Dermis microvascular lymphatic vessel endothelial cell (primary cell): Measurements from ENCODE around the gene ABHD12B. TPM values are rescaled to one million over a fixed set of nuclear protein-coding genes. Genes with fewer than 3 reads are reported as not detected.
A peak's percentile ranks its signal among the peaks of the same experiment; 100 is the strongest.

ENCODE experiments used
- DNase-seq, 2 donors: peaks; one replicate each; pipeline versions ENCODE4 v3.0.0 to v3.0.0-alpha.2; 2010; ENCODE audit warnings: low read depth in 2 of 2
- total RNA-seq: library from RNA; depleted of rRNA; stranded (reverse); fragments of >200 nt; gene quantifications from 2 replicates; pipeline ENCODE4 v1.2.1, GENCODE V29; 2014

ABHD12B gene
- total RNA-seq, 1 donor from 2014 or later = not detected

GRCh38 chr14:50839048-50839447 lies 32.8 kb upstream of the ABHD12B start:
- peak in 1 of 2 donors; percentile 21 for DNase-seq

DNA sequence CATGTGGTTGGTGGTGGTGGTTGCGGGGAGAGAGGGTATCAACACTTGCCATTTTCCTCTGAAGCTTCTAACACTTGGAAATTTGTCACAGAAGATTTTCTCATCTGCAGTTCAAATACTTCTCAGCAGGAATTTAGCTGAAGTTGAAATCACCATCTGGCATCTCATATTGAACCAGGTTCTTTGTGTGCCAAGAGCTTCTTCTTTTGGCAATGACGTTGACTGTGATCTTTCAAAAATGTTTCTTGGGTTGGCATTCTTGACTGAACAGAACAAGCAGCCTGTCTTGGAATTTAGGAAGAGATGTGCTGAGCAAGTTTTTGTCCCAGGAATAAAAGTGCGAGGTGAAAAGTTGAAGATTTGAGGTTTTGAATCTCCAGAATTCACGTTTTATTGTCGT lies 32.2 kb upstream of the ABHD12B start:
- no peak for DNase-seq

- no peak for DNase-seq
Measured at GRCh38 chr14:50844391-50844790, 27.5 kb upstream of the ABHD12B start.

GRCh38 chr14:50845166-50845565 lies 26.7 kb upstream of the ABHD12B start:
- no peak for DNase-seq

GRCh38 chr14:50846226-50846880 lies 25.5 kb upstream of the ABHD12B start:
- no peak for DNase-seq

DNA sequence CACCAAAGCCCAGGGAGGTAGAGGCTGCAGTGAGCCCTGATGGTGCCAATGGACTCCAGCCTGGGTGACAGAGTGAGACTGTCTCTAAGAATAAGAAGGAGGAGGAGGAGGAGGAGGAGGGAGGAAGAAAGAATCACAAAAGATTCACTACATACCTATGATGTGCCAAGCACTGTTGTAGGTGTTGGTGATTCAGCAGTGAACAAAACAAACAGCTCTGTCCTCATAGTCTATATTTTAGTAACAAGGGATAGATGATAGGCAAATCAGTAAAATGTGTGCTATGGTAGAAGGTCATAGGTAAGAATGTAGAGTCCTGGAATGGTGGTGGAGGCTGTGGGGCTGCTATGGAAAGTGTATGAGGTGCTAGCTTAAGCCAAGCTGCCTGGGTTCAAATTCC lies 18.0 kb upstream of the ABHD12B start:
- DNase-seq = no peak

DNA sequence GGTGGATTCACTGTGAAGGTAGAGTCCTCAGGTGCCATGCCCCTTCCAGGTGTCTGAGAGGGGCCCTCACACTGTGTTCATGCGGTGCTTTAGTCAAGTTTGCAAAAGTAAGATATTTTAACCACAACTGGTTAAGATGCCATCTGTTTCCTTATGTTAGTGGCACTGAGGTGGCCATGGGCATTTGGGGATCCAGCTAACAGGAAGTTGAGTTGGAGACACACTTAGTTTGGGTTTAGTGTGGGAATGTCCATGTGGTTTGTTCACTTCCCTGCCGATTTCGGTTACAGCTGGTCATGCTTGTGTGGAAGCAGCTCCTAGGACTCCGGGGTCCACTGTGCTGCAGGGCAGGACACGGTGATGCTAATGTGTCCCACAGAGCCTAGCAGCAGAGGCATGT lies 17.3 kb upstream of the ABHD12B start:
- no peak for DNase-seq

DNA sequence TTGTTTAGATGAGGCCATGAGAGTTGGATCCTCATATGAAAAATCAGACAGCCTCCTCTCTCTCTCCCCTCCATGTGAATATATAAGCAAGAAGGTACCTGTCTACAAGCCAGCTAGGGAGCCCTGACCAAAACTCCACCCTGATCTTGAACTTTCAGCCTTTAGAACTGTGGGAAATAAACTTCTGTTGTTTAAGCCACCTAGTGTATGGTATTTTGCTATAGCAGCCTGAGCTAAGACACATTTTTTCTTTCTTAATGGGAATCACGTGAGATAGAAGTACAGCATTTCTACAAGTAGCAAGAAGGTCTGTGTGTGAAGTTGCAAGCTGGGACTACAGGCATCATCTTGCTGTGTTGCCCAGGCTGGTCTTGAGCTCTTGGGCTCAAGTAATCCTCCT lies 16.3 kb upstream of the ABHD12B start:
- DNase-seq = no peak

DNA sequence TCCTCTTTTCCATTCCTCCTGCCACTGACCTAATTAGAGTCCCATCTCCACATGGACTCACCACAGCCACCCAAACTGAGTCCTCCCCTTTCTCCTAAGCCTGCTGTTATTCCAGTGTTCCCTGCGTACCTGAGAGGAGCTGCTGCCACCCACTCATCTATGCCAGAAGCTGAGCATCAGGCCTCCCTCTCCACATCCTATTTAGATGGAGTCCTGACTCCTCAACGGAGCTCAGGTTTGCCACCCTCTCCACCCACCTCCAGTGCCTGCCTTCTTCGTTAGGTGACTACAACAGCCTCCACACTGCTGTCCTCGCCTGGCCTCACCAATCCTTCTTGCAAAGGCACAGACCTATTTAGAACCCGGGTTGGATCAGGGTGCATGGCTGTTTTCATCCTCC lies 15.2 kb upstream of the ABHD12B start:
- no peak for DNase-seq

DNA sequence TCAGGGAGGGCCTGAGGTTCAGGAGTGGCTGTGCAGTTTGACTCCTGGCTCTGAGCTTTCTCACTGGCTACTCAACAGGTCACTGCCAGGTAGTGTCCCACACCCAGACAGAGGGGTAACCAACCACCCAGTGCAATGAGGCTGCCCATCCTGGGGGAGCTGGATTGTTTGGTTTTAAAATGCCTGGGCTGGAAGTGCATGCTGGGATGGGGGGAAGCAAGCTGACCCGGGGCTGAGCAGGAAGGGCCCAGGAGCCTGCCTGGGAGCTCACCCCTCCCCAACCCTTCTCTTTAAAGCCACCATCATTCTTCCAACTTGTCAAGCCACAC lies 12.6 kb upstream of the ABHD12B start:
- no peak for DNase-seq

GRCh38 chr14:50860478-50861086 lies 11.3 kb upstream of the ABHD12B start:
- peak; percentile 72 to 85 for DNase-seq

DNA sequence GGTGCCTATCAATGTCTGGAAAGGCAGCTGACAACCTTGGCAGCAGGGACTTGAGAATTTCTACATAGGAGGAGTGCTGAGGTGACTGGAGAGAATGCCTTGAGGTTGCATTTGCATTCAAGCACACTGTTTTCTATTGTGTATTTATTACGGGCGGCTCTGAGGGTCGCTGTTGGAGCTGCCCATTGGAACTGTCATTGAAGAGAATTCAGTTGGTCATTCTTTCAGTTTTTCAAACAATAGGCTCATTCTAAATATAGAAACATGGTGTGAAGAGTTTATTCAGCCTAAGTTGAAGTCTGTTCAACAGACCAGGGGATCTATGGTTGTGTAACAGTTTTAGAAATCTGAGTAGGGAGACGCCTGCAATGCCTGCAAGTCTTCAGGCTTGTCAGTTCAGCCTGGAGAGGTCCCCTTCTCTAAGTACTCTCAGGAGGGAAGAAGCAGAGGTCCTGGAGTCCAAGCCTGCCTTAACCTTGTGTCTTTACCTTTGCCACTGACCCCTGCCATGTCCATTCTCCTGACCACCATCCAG lies 9.8 kb upstream of the ABHD12B start:
- no peak for DNase-seq

- no peak for DNase-seq
Measured at GRCh38 chr14:50864237-50864636, 7.6 kb upstream of the ABHD12B start.

DNA sequence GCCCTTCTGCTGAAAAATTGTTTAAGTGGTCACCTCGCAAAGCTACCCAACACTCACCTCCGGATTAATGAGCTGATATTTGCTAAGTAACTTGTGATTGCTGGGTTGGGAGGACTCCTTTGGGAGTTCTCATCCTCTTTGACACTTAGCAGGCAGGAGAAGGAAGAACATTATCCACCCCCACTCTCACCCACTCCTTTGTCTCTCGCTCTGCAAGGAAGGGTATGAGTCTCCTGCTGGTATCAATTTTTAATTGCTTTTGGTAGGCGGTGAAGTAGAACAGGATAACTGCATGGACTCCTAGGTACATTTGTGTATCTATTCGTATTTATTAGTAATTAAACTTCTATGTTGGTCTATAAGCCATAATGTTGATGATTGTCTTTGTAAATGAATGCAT lies 6.9 kb upstream of the ABHD12B start:
- DNase-seq = no peak

DNA sequence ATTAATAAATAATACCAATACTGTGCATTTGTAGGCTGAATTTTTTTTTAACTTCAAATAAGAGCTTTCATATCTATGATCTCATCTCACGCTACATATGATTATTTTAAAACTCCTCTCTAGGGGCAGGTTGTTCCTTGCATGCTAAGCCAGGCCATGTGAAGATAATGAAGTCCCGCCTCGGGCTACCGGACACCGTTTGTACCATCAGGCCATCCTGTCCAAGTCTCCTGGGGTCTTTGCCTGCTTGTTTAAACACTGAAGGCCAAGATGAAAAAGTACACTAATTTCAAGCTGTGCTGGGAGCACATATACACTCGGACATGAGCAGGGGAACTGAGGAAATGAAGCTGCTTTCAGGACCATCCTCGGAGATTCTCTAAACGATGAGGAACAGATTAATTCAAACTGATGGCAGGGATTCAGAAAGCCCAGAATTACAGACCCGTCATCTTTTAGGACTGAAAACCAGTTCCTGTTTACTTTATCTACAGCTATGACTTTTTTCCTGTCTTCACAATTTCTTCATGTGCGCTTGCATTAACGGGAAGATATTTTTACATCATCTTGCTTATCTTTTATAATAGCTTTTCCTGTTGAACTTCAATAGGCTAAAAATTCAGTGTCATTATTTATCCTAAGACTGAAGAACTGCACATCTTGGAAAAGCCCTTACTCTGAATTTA lies 6.3 kb upstream of the ABHD12B start:
- peak in 1 of 2 donors; percentile 20 for DNase-seq

DNA sequence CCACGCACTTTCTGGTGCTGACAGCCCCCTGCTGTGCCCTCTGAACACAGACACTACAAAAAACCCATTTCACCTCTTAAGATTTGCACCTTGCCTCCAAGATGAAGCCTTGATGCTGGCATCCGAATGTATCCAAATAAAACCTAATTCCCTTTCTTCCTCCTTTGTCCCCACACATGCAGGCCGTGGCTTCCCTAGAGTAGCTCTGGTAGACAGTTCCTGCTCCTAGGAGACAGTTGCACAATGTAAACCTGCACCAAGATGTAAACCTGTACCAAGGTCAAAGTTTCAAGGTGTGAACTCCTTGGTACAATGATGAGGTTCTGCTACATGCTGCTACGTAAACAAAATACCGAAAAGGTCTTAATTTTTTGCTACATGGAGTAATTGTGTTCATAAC lies 625 bp upstream of the ABHD12B start:
- DNase-seq = no peak

DNA sequence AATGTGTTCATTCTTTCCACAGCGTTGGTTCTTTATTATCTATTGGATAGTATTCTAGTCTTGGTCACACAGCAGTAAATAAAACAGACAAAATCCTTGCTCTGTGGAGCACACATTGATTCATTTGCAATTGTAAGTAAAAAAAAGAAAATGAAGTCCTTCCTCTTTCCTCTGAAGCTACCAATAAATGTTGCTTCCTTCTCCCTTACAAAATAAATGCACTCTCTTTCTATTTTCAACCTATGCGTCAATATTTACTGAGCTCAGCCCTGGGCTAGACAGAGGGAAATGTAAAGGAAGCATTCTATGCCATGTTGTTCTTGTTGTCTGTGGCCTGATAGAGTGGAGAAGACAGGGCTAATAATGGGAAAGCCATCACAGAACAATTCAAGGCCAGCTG lies 2.9 kb downstream of the ABHD12B start:
- DNase-seq = no peak

DNA sequence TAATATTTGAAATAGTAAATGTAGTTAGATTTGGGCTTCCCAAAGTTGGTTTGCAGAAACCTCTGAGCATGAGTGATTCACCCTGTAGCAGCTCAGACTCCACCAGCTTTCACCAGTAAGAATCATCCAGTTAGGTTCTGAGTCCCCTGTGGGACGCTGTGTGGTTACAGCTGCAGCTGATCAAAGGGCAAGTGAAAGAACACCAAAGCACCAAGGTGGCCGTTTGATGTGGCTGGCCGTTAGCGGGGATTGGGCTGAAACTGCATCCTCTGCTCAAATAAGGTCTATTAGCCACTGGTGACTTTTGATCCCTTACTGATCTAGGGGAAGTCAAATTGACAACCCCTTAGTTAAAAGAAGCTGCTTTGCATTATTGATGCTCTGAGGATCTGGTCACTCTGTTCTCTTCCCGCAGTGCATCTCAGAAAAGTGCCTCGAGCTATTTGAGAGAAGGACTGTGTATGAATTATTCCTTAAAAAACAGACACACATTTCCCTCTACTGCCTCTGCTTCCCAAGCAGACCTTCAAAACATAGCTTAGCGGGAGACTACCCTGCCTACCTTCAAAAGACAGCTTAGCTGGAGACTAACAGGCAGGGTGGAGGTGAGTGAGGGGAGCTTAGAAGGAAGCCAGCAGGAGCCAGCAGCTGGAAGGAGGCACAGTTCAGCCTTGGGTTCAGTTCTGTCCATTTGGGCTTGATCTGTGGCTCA lies 3.7 kb downstream of the ABHD12B start:
- DNase-seq = no peak

- DNase-seq = no peak
Measured at GRCh38 chr14:50882932-50883826, 11.3 kb downstream of the ABHD12B start.

DNA sequence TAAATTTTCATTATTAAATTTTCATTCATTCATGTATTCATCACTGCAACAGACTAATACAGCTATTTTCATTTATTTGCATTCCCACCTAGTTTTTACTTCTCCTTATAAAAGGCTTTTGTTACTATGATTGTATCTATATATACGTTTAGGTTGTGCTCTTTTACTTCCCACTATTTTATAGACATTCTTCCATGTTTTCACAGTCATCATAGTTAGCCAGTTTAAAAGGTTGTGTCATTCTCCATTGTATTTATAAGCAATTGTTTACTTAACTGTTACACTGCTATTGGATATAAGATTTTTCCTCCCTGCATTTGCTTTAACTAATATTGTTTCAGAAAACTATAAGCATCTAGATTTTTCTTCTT lies 12.0 kb downstream of the ABHD12B start:
- DNase-seq = no peak

DNA sequence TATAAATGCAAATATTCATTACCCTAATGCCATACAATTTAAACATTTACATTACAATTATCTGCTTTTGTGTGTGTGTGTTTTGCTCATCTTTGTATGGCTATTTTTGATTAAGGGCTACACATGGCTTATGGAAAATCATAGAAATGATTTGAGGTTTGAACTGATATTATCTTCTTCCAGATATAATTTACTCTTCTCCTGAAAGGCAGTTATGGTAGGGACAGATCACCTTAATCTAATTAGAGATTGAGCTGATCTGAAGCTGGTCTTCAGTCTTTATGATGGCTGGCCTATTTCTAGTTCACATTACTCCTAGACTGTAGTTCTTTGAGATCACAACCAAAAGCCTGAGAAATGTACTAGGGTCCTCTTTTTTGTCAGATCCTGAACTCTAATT lies 15.6 kb downstream of the ABHD12B start:
- no peak for DNase-seq
